Activated CD8-positive, alpha-beta T cell treated with anti-CD3 and anti-CD28 coated beads, Interleukin-2, amount 10 ng/mL, durations not matched to agents 7 days and 5 days (primary cell): ENCODE measurements around the gene PPP1R27. TPM values are rescaled to one million over a fixed set of nuclear protein-coding genes. Genes with fewer than 3 reads are reported as not detected.

ENCODE experiments used
- ATAC-seq: fragments of 150-1000 bp; cut with Tn5 transposase; one replicate; pipeline ENCODE4 v1.10.0; 2021; ENCODE audit warnings: moderate library complexity
- CTCF ChIA-PET: fragments of 350-600 bp; sonication (Branson Sonifier 250); formaldehyde crosslinking; loops from one replicate; lab custom pipeline; 2021; ENCODE audit warnings: antibody characterized with exemption; lab: Charles Lee
- POLR2A ChIA-PET: fragments of 350-600 bp; sonication (Branson Sonifier 250); formaldehyde crosslinking; loops from one replicate; lab custom pipeline; 2021; ENCODE audit warnings: antibody characterized with exemption; lab: Charles Lee
- DNase-seq: peaks from one replicate; pipeline ENCODE4 v3.0.0-alpha.2; 2020
- H3K27ac Mint-ChIP-seq: one replicate; pipeline ENCODE4 v1.8.0; 2021; ENCODE audit warnings: mild to moderate bottlenecking, mixed read lengths
- H3K27me3 Mint-ChIP-seq: one replicate; pipeline ENCODE4 v1.8.0; 2021; ENCODE audit warnings: low read depth, mixed read lengths
- H3K36me3 Mint-ChIP-seq: one replicate; pipeline ENCODE4 v1.8.0; 2021; ENCODE audit warnings: low read depth, mixed read lengths
- H3K4me1 Mint-ChIP-seq: one replicate; pipeline ENCODE4 v1.8.0; 2021; ENCODE audit warnings: low read depth, mixed read lengths
- H3K4me3 Mint-ChIP-seq: one replicate; pipeline ENCODE4 v1.8.0; 2021; ENCODE audit warnings: mild to moderate bottlenecking, mixed read lengths
- H3K9me3 Mint-ChIP-seq: one replicate; pipeline ENCODE4 v1.8.0; 2022; ENCODE audit warnings: mixed read lengths; ENCODE audit not compliant: insufficient read depth
- total RNA-seq, 2 experiments: library from RNA; stranded (reverse); gene quantifications; one replicate each; pipeline ENCODE4 v1.2.3, GENCODE V29; 2021

The PPP1R27 gene
- total RNA-seq, 2 experiments from 2014 or later: not detected

GRCh38 chr17:81859906-81860755 is 25.3 kb upstream of the PPP1R27 start, which contains the start of gene P4HB:
TSS of gene P4HB (minus strand) at chr17:81860535. CDS start at chr17:81860471, 64 bp downstream.
- ChIA-PET CTCF (interaction anchor here (1.7 to 2.0 kb wide), 2 partner anchors 10 kb away, joined by 7 to 11 read pairs; no protein-coding TSS in a partner anchor), POLR2A (interaction anchor here (0.9 to 1.9 kb wide), 10 partner anchors 9 to 178 kb away, joined by 3 to 16 read pairs (median 4); partner anchors contain the start of genes DCXR and MRPL12)
- peaks cover 46% of the 10 kb centered on the region for H3K4me1 Mint-ChIP-seq
- ATAC-seq (peak; percentile 40), DNase-seq (no peak)
- peaks cover 61% of the 10 kb centered on the region for H3K36me3 Mint-ChIP-seq
- no peaks in the 10 kb centered on the region for H3K27me3 Mint-ChIP-seq
- no peaks in the 10 kb centered on the region for H3K9me3 Mint-ChIP-seq
- peak within 1 kb of the TSS; percentile 99 for H3K27ac Mint-ChIP-seq
- H3K4me3 Mint-ChIP-seq: peak within 1 kb of the TSS; percentile 96

- ChIA-PET POLR2A (interaction anchor here (0.9 to 1.9 kb wide), 6 partner anchors 11 to 178 kb away, joined by 3 to 8 read pairs (median 4); partner anchors contain the start of genes DCXR and MRPL12), CTCF (interaction anchor here (2.0 kb wide), 1 partner anchor 10 kb away, joined by 11 read pairs; no protein-coding TSS in a partner anchor)
- peaks cover 48% of the 10 kb centered on the region for H3K4me1 Mint-ChIP-seq
- peak overlapping the region; percentile 88 for H3K27ac Mint-ChIP-seq
- peak overlapping the region; percentile 86 for H3K4me3 Mint-ChIP-seq
- DNase-seq: peak; percentile 37
- no peaks in the 10 kb centered on the region for H3K9me3 Mint-ChIP-seq
- no peak for ATAC-seq
- H3K36me3 Mint-ChIP-seq: peaks cover 64% of the 10 kb centered on the region
- H3K27me3 Mint-ChIP-seq: no peaks in the 10 kb centered on the region
Observed at GRCh38 chr17:81858967-81859905, 24.4 kb upstream of the PPP1R27 start.

GRCh38 chr17:81858170-81858966 is 23.5 kb upstream of the PPP1R27 start:
- no peak for ATAC-seq
- Mint-ChIP-seq H3K4me1 (peaks cover 44% of the 10 kb centered on the region), H3K27ac (no peak overlapping the region), H3K9me3 (no peaks in the 10 kb centered on the region), H3K4me3 (peak overlapping the region; percentile 86), H3K27me3 (no peaks in the 10 kb centered on the region), H3K36me3 (peaks cover 64% of the 10 kb centered on the region)
- ChIA-PET CTCF (interaction anchor here (2.0 kb wide), 1 partner anchor 11 kb away, joined by 11 read pairs; no protein-coding TSS in a partner anchor), POLR2A (interaction anchor here (1.2 to 1.9 kb wide), 3 partner anchors 11 to 14 kb away, joined by 3 to 8 read pairs (median 7); no protein-coding TSS in a partner anchor)
- no peak for DNase-seq

- Mint-ChIP-seq H3K9me3 (no peaks in the 10 kb centered on the region), H3K36me3 (peaks cover 73% of the 10 kb centered on the region), H3K27me3 (no peaks in the 10 kb centered on the region), H3K4me1 (peaks cover 36% of the 10 kb centered on the region), H3K4me3 (no peak overlapping the region), H3K27ac (no peak overlapping the region)
- ChIA-PET CTCF (interaction anchor here (0.8 to 1.4 kb wide), 2 partner anchors 23 to 172 kb away, joined by 3 to 4 read pairs; partner anchors contain the start of genes ARL16, HGS and MCRIP1), POLR2A (interaction anchor here (0.6 to 1.4 kb wide), 4 partner anchors 15 to 274 kb away, joined by 3 to 7 read pairs (median 3); partner anchors contain the start of gene MCRIP1)
- ATAC-seq: no peak
- no peak for DNase-seq
Observed at GRCh38 chr17:81854974-81855774, 20.3 kb upstream of the PPP1R27 start.

GRCh38 chr17:81852237-81852636 is 17.4 kb upstream of the PPP1R27 start:
- CTCF ChIA-PET: no interaction called here
- POLR2A ChIA-PET: interaction anchor here (1.2 to 1.6 kb wide), 2 partner anchors 9 to 12 kb away, joined by 4 read pairs; no protein-coding TSS in a partner anchor
- Mint-ChIP-seq H3K9me3 (no peaks in the 10 kb centered on the region), H3K36me3 (peaks cover 53% of the 10 kb centered on the region), H3K4me1 (peaks cover 12% of the 10 kb centered on the region), H3K27ac (no peak overlapping the region), H3K27me3 (no peaks in the 10 kb centered on the region), H3K4me3 (no peak overlapping the region)
- ATAC-seq: no peak
- no peak for DNase-seq

GRCh38 chr17:81851423-81851822 is 16.6 kb upstream of the PPP1R27 start:
- ChIA-PET POLR2A (interaction anchor here (1.6 kb wide), 1 partner anchor 12 kb away, joined by 4 read pairs; no protein-coding TSS in a partner anchor), CTCF (no interaction called here)
- Mint-ChIP-seq H3K36me3 (peaks cover 56% of the 10 kb centered on the region), H3K27ac (no peak overlapping the region), H3K4me1 (peaks cover 11% of the 10 kb centered on the region), H3K9me3 (no peaks in the 10 kb centered on the region), H3K27me3 (no peaks in the 10 kb centered on the region), H3K4me3 (no peak overlapping the region)
- DNase-seq: no peak
- ATAC-seq: no peak

- ChIA-PET CTCF (no interaction called here), POLR2A (no interaction called here)
- Mint-ChIP-seq H3K27me3 (no peaks in the 10 kb centered on the region), H3K4me3 (no peak overlapping the region), H3K27ac (no peak overlapping the region), H3K4me1 (peaks cover 2% of the 10 kb centered on the region), H3K9me3 (no peaks in the 10 kb centered on the region), H3K36me3 (peaks cover 60% of the 10 kb centered on the region)
- ATAC-seq (no peak), DNase-seq (no peak)
Observed at GRCh38 chr17:81849457-81849856, 14.6 kb upstream of the PPP1R27 start.

- H3K36me3 Mint-ChIP-seq: peaks cover 54% of the 10 kb centered on the region
- H3K4me1 Mint-ChIP-seq: no peaks in the 10 kb centered on the region
- ATAC-seq (no peak), DNase-seq (no peak)
- H3K27ac Mint-ChIP-seq: no peak overlapping the region
- POLR2A ChIA-PET: interaction anchor here (0.9 kb wide), 1 partner anchor 12 kb away, joined by 3 read pairs; no protein-coding TSS in a partner anchor
- no peaks in the 10 kb centered on the region for H3K9me3 Mint-ChIP-seq
- no peaks in the 10 kb centered on the region for H3K27me3 Mint-ChIP-seq
- CTCF ChIA-PET: no interaction called here
- H3K4me3 Mint-ChIP-seq: no peak overlapping the region
Observed at GRCh38 chr17:81846743-81847689, 12.2 kb upstream of the PPP1R27 start.

- H3K4me1 Mint-ChIP-seq: no peaks in the 10 kb centered on the region
- ATAC-seq: no peak
- H3K4me3 Mint-ChIP-seq: no peak overlapping the region
- ChIA-PET CTCF (no interaction called here), POLR2A (no interaction called here)
- no peaks in the 10 kb centered on the region for H3K27me3 Mint-ChIP-seq
- H3K27ac Mint-ChIP-seq: no peak overlapping the region
- H3K9me3 Mint-ChIP-seq: no peaks in the 10 kb centered on the region
- peaks cover 45% of the 10 kb centered on the region for H3K36me3 Mint-ChIP-seq
- DNase-seq: no peak
Observed at GRCh38 chr17:81845881-81846742, 11.3 kb upstream of the PPP1R27 start.
